GM13976 (cell line): ENCODE data around the gene EYA4.

Experiments
- DNase-seq: peaks from one replicate; pipeline ENCODE4 v3.0.0; 2012; ENCODE audit warnings: low spot score
- CTCF ChIP-seq: IDR thresholded peaks from 2 replicates; pipeline ENCODE4 v1.5.1; 2012; ENCODE audit warnings: borderline replicate concordance, mild to moderate bottlenecking; ENCODE audit not compliant: insufficient read depth; ENCODE audit errors: extremely low read depth, missing control alignments, control extremely low read depth
- in situ Hi-C: fragments of 300-500 bp; cut with MboI; formaldehyde crosslinking; loops from one replicate; pipeline ENCODE4 v1.12.0; 2022; ENCODE audit warnings: low sequenced_read_pairs, mixed read lengths, inconsistent platforms; ENCODE audit not compliant: unreplicated experiment

The EYA4 gene

GRCh38 chr6:133432021-133432989 is 191.1 kb downstream of the EYA4 start:
- TF ChIP-seq CTCF = no peak
- DNase-seq = no peak
- in situ Hi-C loops = no loop called here

- no peak for DNase-seq
- in situ Hi-C loops = no loop called here
- no peak for TF ChIP-seq CTCF
Measured at GRCh38 chr6:133435065-133435728, 194.0 kb downstream of the EYA4 start.

- TF ChIP-seq CTCF = no peak
- DNase-seq = no peak
- in situ Hi-C loops = no loop called here
Measured at GRCh38 chr6:133436652-133437051, 195.5 kb downstream of the EYA4 start.

- no peak for TF ChIP-seq CTCF
- in situ Hi-C loops = no loop called here
- DNase-seq = no peak
Measured at GRCh38 chr6:133441491-133441890, 200.3 kb downstream of the EYA4 start.

GRCh38 chr6:133446789-133447188 is 205.6 kb downstream of the EYA4 start:
- TF ChIP-seq CTCF = no peak
- in situ Hi-C loops = no loop called here
- no peak for DNase-seq

GRCh38 chr6:133447924-133448323 is 206.8 kb downstream of the EYA4 start:
- no peak for TF ChIP-seq CTCF
- in situ Hi-C loops = no loop called here
- DNase-seq = no peak
